Measurements from ENCODE around the gene FBXL7. TPM values are rescaled to one million over a fixed set of nuclear protein-coding genes. Genes with fewer than 3 reads are reported as not detected.

FBXL7 gene
- total RNA-seq, 1 experiment from 2014 or later, result not detected

- in situ Hi-C loops (cut with HindIII; ENCODE audit: low sequenced_read_pairs), result no loop called here
- no peak for DNase-seq (ENCODE audit: low spot score)
These were observed 137.9 kb downstream of the FBXL7 start for GRCh38 chr5:15637886-15638285.

- no peak for DNase-seq (ENCODE audit: low spot score)
- in situ Hi-C loops (cut with HindIII; ENCODE audit: low sequenced_read_pairs), result no loop called here
These were observed 138.3 kb downstream of the FBXL7 start for GRCh38 chr5:15638296-15638695.

- DNase-seq (ENCODE audit: low spot score), result no peak
- in situ Hi-C loops (cut with HindIII; ENCODE audit: low sequenced_read_pairs), result no loop called here
These were observed 139.3 kb downstream of the FBXL7 start for GRCh38 chr5:15639288-15639687.

DNA sequence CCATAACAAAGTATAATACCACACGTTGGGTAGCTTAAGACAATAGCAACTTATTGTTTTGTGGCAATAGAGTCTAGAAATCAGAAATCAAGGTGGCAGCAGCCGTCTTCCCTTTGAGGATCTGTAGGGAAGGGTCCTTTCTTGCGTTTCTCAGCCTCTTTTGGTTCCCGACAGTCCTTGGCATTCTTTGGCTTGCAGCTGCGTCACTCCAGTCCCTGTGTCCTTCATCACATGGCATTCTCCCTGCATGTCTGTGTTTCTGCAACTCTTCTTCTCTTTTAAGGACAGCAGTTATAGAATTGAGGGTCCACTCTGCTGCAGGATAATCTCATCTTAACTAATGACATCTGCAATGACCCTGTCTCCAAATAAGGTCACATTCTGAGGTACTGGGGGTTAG is 140.1 kb downstream of the FBXL7 start:
- no peak for DNase-seq (ENCODE audit: low spot score)
- in situ Hi-C loops (cut with HindIII; ENCODE audit: low sequenced_read_pairs), result no loop called here

DNA sequence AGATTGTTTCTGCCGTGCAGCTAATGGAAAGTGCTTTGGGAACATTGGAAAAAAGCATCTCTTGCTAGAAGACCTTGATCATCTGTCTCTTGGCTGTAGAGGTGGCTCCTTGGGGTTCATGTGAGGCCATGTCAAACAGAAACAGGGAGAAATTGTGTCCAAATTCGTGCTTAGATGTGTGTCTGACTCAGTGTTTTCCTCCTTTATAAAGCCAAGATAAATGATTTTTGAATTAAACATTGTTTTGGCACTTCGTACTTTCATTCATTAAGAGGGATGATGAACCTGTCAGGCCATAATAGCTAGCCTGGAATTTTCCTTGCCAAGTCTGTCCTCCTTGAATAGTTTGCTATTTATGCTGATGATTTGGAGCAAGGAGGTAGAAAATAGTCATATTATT is 143.8 kb downstream of the FBXL7 start:
- in situ Hi-C loops (cut with HindIII; ENCODE audit: low sequenced_read_pairs), result no loop called here
- no peak for DNase-seq (ENCODE audit: low spot score)

- no peak for DNase-seq (ENCODE audit: low spot score)
- in situ Hi-C loops (cut with HindIII; ENCODE audit: low sequenced_read_pairs), result no loop called here
These were observed 145.6 kb downstream of the FBXL7 start for GRCh38 chr5:15645381-15646160.

DNA sequence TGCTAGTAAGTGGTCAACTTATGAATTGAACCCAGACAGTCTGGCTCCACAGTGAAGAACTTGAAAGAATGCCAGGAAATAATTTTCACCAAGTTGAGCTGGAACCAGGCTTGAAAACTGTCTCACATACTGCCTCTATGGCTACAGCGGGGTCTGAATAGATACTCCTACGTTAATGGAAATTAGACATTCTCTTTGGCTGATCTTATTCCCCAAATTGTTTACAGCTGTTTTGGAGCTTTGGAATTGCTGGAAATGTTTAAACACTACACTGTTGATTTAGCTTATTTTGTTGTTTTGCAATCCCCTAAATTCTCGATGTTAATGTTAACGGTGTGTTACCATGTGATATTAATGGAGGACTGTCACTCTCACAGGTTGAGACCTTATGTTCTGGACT is 146.4 kb downstream of the FBXL7 start:
- in situ Hi-C loops (cut with HindIII; ENCODE audit: low sequenced_read_pairs), result no loop called here
- no peak for DNase-seq (ENCODE audit: low spot score)

DNA sequence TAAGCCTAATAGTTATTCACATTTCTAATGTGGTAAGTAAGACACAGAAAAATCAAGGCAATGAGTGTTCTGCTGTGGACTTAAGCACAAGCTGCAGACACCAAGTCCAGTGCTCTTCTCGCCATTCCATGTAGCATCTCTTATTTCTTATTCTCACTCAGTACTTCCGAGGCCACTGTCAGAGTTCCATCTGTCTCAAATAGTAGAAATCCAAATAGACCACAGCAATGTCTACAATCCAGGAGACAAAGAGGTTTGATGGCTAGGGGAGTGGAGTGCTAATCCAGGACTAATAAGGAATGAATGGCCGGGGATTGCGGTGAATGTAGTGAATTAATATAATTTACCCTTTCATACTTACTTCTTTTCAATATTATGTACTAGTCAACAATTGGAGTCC is 147.3 kb downstream of the FBXL7 start:
- in situ Hi-C loops (cut with HindIII; ENCODE audit: low sequenced_read_pairs), result no loop called here
- DNase-seq (ENCODE audit: low spot score), result no peak

DNA sequence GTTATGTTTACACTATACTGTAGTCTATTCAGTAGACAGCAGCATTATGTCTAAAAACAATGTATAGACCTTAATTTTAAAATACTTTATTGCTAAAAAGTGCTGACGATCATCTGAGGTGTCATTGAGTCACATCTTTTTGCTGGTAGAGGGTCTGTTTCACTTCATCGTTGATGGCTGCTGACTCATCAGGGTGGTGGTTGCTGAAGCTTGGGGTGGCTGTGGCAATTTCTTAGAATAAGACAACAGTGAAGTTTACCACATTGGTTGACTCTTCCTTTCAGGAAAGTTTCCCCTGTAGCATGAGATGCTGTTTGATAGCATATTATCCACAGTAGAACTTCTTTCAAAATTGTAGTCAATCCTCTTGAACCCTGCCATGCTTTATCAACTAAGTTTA is 150.3 kb downstream of the FBXL7 start:
- in situ Hi-C loops (cut with HindIII; ENCODE audit: low sequenced_read_pairs), result no loop called here
- no peak for DNase-seq (ENCODE audit: low spot score)

- DNase-seq (ENCODE audit: low spot score), result no peak
- in situ Hi-C loops (cut with HindIII; ENCODE audit: low sequenced_read_pairs), result no loop called here
These were observed 154.8 kb downstream of the FBXL7 start for GRCh38 chr5:15654779-15655178.

- no peak for DNase-seq (ENCODE audit: low spot score)
- in situ Hi-C loops (cut with HindIII; ENCODE audit: low sequenced_read_pairs), result no loop called here
These were observed 155.7 kb downstream of the FBXL7 start for GRCh38 chr5:15655683-15656082.

DNA sequence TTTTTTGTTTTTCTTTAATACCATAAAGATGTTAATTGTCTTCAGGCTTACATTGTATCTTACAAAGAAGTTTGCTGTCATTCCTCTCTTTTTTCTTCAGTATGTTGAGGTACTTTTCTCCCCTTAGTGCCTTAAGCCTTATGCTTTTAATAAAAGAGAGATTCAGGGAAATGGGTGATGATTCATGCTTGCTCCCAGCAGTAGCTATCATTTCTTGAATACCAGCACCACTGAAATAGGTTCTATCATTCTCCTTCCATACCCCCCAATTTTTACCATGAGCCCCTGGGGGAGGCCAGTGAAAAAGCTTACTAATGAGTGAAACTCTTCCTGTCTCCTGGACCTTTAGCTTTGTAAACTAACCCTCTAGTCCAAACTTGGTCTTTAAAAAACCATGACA is 165.0 kb downstream of the FBXL7 start:
- DNase-seq (ENCODE audit: low spot score), result no peak
- in situ Hi-C loops (cut with HindIII; ENCODE audit: low sequenced_read_pairs), result no loop called here

DNA sequence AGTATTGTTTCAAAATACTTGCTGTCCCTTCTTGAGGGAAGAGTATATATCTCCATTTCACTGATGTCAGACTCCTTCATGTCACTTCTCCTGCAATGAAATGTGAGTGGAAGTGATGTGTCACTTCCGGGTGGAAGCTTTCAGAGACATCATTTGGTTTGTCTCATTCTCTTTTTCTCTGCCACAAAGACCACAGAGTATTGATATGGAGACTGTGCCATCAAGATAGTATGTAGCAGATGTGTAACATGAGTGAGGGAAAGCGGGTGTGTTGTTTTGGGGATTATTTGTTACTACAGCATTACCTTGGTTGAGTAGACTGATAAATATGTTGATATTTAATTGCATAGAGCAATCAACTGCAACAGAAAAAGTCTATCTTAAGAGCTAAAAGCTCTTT is 169.8 kb downstream of the FBXL7 start:
- in situ Hi-C loops (cut with HindIII; ENCODE audit: low sequenced_read_pairs), result no loop called here
- no peak for DNase-seq (ENCODE audit: low spot score)

DNA sequence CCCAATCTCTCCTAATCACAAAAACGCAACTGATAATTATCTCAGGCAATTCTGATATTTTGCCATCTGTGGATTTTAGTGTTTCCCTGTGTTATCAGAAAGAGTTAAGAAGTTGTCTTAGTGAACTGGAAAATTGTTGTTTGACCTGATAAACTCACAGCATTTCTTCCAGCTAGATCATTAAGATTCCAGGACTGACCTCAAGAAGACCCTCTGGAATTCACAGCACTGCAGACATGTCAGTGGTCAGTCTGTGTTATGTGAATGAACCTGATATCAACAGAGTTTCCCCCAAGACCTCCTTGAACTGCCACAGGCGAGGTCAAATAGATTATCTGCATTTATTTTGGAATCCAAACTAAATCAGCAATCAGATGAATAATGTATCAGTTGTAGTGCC is 174.7 kb downstream of the FBXL7 start:
- DNase-seq (ENCODE audit: low spot score), result no peak
- in situ Hi-C loops (cut with HindIII; ENCODE audit: low sequenced_read_pairs), result no loop called here

DNA sequence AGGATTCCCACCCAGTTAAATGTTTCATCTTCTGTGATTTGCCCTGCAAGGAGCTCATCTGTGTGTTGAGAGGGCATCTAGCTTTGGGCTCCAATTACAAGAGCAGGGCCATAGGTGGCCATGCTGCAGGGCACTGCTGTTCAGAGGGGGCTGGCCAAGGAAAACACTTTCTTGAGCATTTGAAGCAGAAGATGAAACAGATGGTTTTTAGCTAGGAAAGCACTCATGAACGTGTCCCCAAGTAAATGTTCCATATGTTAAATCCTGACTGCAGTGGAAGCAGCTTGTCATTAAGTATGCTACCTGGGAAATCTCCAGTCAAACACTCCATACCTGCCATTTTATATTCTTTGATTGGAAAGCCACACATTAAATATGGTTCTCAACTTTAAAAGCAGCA is 176.6 kb downstream of the FBXL7 start:
- peak; percentile 7 for DNase-seq (ENCODE audit: low spot score)
- in situ Hi-C loops (cut with HindIII; ENCODE audit: low sequenced_read_pairs), result no loop called here

DNA sequence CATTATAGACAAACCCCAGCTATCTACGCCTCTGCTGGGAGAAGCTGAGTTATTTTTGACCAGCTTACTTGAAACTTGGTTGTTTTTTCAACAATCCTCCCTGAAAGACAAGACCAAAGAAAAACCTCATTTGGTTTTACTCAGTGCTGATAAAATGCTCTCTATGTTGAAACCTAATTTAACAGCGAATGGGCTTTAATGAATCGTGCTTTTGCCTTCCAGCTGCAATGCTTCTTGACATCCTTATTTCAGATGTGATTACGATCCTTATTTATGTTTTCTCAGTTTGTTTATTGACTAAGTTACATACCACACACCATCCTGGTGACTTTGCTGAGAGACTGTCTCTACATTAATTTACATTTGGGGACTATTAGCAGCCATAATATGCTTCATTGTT is 179.2 kb downstream of the FBXL7 start:
- in situ Hi-C loops (cut with HindIII; ENCODE audit: low sequenced_read_pairs), result no loop called here
- no peak for DNase-seq (ENCODE audit: low spot score)

DNA sequence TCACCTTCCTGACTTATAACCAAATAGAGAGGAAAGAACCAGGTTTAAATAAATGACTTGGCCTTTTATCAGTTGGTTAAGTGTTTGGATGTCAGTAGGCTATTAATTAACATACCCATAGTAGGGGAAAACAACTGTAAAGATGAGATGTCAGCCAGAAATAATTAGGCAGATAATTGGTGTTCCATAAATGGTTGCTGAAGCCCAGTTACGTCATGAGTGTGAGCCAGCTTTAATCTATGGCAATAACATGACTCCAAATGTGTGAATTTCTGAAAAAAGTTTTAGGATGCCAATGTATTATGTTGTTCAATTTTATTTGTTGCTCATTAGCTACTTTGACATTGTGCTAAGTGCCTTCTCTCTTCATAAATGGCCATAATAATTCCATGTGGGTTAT is 180.5 kb downstream of the FBXL7 start:
- in situ Hi-C loops (cut with HindIII; ENCODE audit: low sequenced_read_pairs), result no loop called here
- DNase-seq (ENCODE audit: low spot score), result no peak

GRCh38 chr5:15682122-15682521 is 182.1 kb downstream of the FBXL7 start:
- in situ Hi-C loops (cut with HindIII; ENCODE audit: low sequenced_read_pairs), result no loop called here
- DNase-seq (ENCODE audit: low spot score), result no peak

- in situ Hi-C loops (cut with HindIII; ENCODE audit: low sequenced_read_pairs), result no loop called here
- no peak for DNase-seq (ENCODE audit: low spot score)
These were observed 182.6 kb downstream of the FBXL7 start for GRCh38 chr5:15682566-15682965.

GRCh38 chr5:15683332-15683731 is 183.4 kb downstream of the FBXL7 start:
- no peak for DNase-seq (ENCODE audit: low spot score)
- in situ Hi-C loops (cut with HindIII; ENCODE audit: low sequenced_read_pairs), result no loop called here

GRCh38 chr5:15687401-15687800 is 187.4 kb downstream of the FBXL7 start:
- in situ Hi-C loops (cut with HindIII; ENCODE audit: low sequenced_read_pairs), result no loop called here
- no peak for DNase-seq (ENCODE audit: low spot score)

DNA sequence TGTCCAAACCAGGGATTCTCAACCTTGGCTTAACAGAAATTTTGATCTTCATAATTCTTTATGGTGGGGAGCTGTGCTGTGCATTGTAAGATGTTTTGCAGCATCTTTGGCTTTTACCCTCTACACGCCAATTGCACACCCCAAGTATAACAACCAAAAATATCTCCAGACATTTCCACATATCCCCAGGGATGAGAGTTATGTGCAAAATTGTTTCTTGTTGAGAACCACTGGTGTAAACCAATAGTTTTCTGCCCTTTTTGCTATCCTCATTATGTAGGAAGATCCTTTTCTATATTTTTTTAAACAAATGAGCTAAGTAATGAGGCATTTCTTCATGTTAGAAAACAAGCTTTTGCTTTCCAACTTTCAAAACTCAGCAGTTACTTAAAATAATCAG is 189.9 kb downstream of the FBXL7 start:
- in situ Hi-C loops (cut with HindIII; ENCODE audit: low sequenced_read_pairs), result no loop called here
- no peak for DNase-seq (ENCODE audit: low spot score)
